Stimulated activated CD4-positive, alpha-beta T cell treated with anti-CD3 and anti-CD28 coated beads, Interleukin-2, amount 100 ng/mL, for 24 hours (primary cell): ENCODE data around the gene RTN4.
"Not testable (repeated sequence)": the region's sequence is repeated elsewhere in the genome, so short reads cannot be mapped to it uniquely, and the experiment has no call there.

ENCODE experiments used
- DNase-seq, 2 donors: peaks; one replicate each; pipeline ENCODE4 v3.0.0-alpha.2; 2020

The RTN4 gene

GRCh38 chr2:55050100-55050994 is at the start of gene RTN4:
RTN4 (minus strand) TSS chr2:55050451; CDS start chr2:55050300, 151 bp downstream.
- peak; percentile 98 for DNase-seq

GRCh38 chr2:55099493-55099877 is 49.2 kb upstream of the RTN4 start:
- no peak for DNase-seq

GRCh38 chr2:55097461-55098410 is 47.5 kb upstream of the RTN4 start:
- DNase-seq = no peak

- DNase-seq = no peak
Measured at GRCh38 chr2:55097082-55097460, 46.8 kb upstream of the RTN4 start.

- no peak for DNase-seq
Measured at GRCh38 chr2:55096586-55096985, 46.3 kb upstream of the RTN4 start.

GRCh38 chr2:55093381-55093780 is 43.1 kb upstream of the RTN4 start:
- no peak for DNase-seq

- DNase-seq = no peak
Measured at GRCh38 chr2:55092439-55092838, 42.2 kb upstream of the RTN4 start.

GRCh38 chr2:55091681-55092080 is 41.4 kb upstream of the RTN4 start:
- not testable (repeated sequence) for DNase-seq

- DNase-seq = no peak
Measured at GRCh38 chr2:55090702-55091101, 40.5 kb upstream of the RTN4 start.

- DNase-seq = no peak
Measured at GRCh38 chr2:55089726-55090125, 39.5 kb upstream of the RTN4 start.

GRCh38 chr2:55088400-55088799 is 38.1 kb upstream of the RTN4 start:
- DNase-seq = no peak

GRCh38 chr2:55087936-55088335 is 37.7 kb upstream of the RTN4 start:
- no peak for DNase-seq

- DNase-seq = no peak
Measured at GRCh38 chr2:55087501-55087900, 37.2 kb upstream of the RTN4 start.

GRCh38 chr2:55085113-55086040 is 35.1 kb upstream of the RTN4 start:
- DNase-seq = no peak

- no peak for DNase-seq
Measured at GRCh38 chr2:55084641-55085040, 34.4 kb upstream of the RTN4 start.

- no peak for DNase-seq
Measured at GRCh38 chr2:55080204-55080738, 30.0 kb upstream of the RTN4 start.

- DNase-seq = no peak
Measured at GRCh38 chr2:55078956-55079355, 28.7 kb upstream of the RTN4 start.

GRCh38 chr2:55076721-55077120 is 26.5 kb upstream of the RTN4 start:
- no peak for DNase-seq

- DNase-seq = not testable (repeated sequence)
Measured at GRCh38 chr2:55076019-55076418, 25.8 kb upstream of the RTN4 start.

GRCh38 chr2:55073000-55073983 is 23.0 kb upstream of the RTN4 start:
- no peak for DNase-seq
